Activated T-cell treated with anti-CD3 and anti-CD28 coated beads, Interleukin-2, amount 50 U/mL, for 48 hours (primary cell): ENCODE results near the gene AP3S1.
"Not testable (repeated sequence)": the region's sequence is repeated elsewhere in the genome, so short reads cannot be mapped to it uniquely, and the experiment has no call there.

Experiments
- DNase-seq, 2 experiments: peaks; one replicate each; pipeline ENCODE4 v3.0.0-alpha.2; 2020

The AP3S1 gene

DNA sequence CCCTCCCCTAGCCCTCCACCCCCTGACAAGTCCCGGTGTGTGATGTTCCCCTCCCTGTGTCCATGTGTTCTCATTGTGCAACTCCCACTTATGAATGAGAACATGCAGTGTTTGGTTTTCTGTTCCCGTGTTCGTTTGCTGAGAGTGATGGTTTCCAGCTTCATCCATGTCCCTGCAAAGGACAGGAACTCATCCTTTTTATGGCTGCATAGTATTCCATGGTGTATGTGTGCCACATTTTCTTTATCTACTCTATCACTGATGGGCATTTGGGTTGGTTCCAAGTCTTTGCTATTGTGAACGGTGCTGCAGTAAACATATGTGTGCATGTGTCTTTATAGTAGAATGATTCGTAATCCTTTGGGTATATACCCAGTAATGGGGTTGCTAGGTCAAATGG lies 35.6 kb downstream of the AP3S1 start:
- not testable (repeated sequence) for DNase-seq

DNA sequence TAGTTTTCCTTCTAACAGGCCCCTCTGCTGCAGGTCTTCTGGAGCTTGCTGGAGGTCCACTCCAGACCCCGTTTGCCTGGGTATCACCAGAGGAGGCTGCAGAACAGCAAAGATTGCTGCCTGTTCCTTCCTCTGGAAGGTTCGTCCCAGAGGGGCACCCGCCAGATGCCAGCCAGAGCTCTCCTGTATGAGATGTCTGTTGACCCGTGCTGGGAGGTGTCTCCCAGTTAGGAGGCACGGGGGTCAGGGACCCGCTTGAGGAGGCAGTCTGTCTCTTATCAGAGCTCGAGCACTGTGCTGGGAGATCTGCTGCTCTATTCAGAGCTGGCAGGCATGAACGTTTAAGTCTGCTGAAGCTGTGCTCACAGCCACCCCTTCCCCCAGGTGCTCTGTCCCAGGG lies 40.7 kb downstream of the AP3S1 start:
- not testable (repeated sequence) for DNase-seq

DNA sequence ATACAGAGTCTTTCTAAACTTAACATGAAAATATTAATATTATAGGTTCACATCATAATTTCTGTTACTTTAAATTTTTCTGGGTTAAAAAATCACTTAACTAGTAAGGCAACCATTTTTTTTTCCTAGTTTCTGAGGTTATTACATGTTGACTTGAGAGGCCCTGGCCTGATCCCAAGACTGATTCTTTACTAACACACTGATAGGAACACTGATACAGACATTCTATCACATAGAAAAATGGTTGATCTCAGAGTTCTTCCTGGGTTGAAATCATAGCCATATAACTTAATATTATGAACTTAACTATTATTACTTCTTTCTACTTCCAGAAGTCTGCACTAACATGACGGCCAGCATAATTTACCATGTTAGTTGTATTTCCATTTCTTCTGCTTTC lies 43.0 kb downstream of the AP3S1 start:
- no peak for DNase-seq

DNA sequence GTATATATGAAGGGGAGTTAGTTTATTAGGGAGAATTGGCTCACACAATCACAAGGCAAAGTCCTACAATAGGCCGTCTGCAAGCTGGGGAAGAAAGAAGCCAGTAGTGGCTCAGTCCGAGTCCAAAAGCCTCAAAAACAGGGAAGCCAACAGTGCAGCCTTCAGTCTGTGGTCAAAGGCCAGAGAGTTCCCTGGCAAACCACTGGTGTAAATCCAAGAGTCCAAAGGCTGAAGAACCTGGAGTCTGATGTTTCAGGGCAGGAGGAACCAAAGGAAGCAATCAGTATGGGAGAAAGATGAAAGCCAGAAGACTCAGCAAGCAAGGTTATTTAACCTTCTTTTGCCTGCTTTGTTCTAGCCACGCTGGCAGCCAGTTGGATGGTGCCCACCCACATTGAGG lies 43.5 kb downstream of the AP3S1 start:
- DNase-seq = not testable (repeated sequence)

DNA sequence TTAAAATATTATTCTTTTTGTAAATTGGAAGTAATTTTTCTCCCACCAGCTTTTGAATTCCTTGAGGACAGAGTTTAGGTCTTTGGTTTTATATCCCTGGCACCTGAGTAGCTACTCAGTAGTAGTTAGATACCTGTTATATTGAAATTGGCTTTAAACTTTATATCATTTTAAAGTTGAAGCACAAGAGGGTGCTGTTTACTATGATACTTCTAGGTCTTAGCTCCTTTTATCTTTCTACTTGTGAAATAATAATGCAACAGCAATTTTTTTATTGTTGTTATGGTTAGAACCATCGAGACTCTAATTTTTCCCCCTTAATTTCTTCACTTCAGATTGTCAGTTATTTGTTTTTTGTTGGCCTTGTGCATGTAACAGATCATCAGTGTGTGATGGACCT lies 46.3 kb downstream of the AP3S1 start:
- no peak for DNase-seq

DNA sequence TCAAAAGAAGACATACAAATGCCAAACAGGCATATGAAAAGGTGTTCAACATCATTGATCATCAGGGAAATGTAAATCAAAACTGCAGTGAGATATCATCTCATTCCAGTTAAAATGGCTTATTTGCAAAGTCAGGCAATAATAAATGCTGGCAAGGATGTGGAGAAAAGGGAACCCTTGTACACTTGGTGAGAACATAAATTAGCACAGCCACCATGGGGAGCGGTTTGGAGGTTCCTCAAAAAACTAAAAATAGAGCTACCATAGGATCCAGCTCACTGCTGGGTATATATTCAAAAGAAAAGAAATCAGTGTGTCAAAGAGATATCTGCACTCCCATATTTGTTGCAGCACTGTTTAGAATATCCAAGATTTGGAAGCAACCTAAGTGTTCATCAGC lies 50.3 kb downstream of the AP3S1 start:
- DNase-seq = no peak

DNA sequence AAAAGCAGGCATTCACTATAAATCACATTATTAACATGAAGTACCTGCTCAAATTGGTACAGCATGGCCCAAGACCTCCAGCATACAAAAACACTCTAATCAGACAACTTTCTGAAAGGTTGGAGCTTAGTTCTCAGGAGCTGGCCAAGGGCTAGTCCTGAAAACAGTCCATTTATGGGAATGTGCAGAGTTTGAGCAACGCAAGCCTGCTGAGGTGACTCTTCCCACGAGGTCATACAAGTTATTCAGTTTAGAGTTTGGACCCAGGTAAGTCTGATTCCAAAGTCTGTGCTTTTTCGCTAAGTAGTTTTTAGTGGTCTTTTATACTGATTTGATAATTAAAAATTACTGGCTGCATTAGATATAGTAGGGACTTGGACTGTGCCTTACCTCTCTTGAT lies 52.6 kb downstream of the AP3S1 start:
- no peak for DNase-seq

DNA sequence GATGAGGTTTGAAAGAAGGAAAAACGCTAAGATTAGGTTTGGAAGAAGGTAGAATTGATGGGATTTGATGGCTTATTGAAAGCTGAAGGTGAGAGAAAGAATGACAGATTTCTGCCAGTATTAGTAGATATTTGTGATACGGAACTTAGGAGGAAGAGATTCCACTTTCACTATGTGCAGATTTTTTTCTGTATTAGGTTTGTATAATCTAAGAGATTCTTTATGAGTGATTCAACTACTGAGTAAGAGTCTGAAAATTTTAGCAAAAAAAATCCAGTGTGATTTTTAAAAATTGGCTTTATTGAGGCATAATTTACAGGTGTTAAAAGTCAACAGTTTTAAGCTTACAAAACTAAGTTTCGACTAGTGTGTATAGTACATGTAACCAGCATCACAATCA lies 54.1 kb downstream of the AP3S1 start:
- no peak for DNase-seq

DNA sequence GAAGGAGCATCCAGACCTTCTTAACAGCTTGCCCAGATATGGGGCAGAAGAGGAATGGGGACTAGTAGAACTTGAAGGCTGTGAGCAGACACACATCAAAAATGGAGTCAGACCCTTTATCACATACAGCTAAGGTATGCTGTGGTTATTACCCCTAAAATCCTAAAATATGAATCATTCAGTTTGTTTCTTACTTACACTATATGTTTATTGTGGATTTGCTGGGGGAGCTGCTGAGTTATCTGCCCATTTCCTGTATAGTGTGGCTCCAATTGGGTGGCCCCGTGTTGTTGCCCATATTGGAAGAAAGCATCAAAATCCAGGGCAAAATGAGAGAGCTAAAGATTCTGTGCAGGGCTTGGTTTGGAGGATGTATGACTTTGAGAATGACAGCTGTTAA lies 56.9 kb downstream of the AP3S1 start:
- DNase-seq = no peak

DNA sequence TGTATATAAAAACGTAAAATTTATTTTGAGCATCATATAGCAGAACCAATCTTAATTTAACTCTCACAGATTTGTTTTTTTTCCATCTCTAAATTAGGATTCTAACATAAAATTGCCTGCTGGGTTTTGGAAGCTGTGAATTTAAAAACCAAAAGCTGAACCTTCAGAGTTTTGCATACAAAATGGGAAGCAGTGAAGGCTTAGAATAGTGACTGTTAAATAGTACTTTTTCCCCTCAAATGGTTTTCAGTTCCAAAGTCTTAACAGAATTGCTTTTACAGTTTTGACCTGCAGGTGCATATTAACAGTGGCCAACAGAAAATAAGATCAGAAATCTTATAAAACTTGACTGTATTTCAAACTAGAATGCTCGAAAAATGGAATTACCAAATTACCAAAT lies 65.4 kb downstream of the AP3S1 start:
- DNase-seq = no peak

DNA sequence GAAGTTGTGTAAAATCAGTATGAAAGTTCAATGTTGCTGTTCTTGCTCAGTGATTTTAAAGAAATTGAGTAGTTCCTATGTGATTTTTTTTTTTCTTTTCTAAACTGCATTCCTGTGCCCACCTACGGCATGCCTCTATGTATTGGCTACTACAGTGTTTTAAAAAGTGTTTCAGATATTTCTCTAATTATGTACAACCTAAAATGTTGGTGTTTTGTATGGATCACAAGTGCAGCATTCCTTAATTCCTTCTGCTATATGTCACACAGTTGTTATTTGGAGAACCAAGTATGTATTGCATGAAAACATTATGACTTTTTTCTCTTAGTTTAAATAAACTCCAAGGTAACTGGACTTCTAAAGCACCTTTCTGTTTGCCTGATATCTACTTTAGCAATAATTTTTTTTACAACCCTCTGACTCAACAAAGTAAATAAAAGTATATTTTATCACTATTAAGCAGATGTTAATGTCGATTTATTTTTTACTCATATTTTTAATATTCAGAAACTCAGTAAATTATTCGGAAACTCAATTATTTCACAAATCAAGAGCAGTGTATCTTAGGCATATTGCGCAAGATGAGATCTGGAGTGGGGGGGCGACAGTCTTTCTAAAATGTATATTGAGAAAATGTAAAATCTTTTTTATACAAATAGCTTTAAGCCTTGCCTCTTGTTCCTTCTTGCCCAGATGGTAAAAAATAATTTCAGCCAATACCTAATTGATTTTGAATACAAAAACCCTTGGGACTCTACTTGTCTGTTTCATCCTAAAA lies 72.1 kb downstream of the AP3S1 start:
- DNase-seq = not testable (repeated sequence)

DNA sequence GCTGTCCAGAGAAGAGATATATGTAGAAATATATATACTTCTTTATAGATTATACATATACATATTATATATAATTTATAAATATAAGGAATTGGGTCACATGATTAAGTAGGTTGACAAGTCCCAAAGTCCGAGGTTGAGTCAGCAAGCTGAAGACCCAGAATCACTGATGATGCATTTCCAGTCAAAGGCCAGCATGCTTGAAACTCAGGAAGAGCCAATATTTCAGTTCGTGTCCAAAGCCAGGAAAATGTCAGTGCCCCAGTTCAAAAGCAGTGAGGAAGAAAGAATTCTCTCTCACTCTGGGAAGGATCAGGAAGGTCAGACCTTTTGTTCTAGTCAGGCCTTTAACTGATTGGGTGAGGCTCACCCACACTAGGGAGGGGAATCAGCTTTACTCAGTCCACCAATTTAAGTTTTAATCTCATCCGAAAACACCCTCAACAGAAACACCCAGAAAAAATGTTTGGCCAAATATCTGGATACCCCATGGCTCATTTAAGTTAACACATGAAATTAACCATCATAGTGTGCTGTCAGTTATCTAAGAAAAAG lies 78.5 kb downstream of the AP3S1 start:
- no peak for DNase-seq

DNA sequence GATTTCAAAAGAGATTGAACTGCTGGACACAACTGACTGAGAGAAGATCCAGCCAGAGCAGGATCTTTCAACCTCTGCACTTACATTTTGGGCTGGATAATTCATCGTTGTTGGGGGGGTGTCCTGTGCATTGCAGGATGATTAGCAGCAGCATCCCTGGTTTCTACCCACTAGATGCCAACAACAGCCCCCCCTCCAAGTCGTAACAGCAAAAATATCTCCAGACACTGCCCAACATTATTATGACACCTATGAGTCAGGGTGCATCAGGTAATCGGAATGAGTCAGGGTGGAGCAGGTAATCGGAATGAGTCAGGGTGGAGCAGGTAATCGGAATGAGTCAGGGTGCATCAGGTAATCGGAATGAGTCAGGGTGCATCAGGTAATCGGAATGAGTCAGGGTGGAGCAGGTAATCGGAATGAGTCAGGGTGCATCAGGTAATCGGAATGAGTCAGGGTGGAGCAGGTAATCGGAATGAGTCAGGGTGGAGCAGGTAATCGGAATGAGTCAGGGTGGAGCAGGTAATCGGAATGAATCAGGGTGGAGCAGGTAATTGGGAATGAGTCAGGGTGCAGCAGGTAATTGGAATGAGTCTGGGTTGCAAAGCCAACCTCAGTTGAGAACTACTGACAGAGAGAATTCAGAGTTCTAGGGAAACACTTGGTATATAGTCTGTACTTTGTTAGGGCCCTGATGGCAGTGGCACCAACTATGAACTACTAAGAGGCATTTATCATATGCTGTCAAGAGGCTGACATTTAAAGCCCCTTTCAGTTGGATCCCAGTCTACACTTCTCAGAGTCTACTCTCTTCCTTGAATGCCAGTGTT lies 87.1 kb downstream of the AP3S1 start:
- peak in 1 of 2 experiments; percentile 17 for DNase-seq

DNA sequence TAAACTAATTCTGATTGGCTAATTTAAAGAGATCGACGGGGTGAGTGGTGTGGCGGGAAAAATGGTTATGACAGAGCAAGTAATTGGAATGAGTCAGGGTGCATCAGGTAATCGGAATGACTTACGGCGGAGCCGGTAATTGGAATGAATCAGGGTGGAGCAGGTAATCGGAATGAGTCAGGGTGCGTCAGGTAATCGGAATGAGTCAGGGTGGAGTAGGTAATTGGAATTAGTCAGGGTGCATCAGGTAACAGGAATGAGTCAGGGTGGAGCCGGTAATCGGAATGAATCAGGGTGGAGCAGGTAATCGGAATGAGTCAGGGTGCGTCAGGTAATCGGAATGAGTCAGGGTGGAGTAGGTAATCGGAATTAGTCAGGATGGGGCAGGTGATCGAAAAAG lies 88.4 kb downstream of the AP3S1 start:
- not testable (repeated sequence) for DNase-seq

DNA sequence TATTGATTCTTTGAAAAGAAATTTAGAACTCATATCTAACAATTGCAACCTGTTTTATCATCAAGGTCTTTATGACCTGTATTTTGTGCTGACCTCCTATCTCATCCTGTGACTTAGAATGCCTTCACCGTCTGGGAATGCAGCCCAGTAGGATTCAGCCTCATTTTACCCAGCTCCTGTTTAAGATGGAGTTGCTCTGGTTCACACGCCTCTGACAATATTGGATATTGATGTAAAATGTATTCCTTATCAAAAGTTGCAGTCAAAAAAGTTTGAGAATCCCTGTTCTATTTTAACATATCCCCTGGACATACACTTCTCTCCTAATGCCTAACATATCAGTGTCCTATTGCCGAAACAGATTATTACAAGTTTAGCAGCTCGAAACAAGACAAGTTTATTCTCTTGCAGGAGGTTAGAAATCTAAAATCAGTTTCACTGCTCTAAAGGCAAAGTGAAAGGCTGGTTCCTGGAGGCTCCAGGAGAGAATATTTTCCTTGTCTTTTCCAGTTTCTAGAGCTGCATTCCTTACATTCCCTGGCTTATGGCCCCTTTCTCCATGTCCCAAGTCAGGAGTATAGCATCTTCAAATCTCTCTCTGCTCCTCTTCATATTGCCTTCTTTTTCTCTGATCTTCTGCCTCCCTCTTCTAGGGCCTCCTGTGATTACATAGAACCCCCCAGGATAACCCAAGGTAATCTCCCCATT lies 89.0 kb downstream of the AP3S1 start:
- no peak for DNase-seq

DNA sequence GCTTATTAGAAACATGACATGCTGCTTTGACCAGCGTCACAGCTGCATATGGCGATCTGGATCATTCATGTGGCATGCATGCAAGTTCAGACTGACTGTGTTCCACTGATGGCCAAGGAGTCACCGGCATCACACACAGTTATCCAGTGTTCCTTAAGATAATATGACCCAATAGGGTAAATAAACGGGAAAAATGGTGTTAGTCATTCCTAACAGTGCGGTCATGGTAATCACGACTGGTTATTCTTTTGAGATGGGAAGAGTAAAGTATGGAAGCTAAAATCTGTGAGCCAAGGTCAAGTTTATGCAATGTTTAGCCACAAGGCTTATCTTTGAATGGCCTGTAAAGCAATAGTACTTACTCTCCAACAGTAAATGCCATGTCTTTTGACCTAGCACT lies 91.3 kb downstream of the AP3S1 start:
- DNase-seq = no peak

DNA sequence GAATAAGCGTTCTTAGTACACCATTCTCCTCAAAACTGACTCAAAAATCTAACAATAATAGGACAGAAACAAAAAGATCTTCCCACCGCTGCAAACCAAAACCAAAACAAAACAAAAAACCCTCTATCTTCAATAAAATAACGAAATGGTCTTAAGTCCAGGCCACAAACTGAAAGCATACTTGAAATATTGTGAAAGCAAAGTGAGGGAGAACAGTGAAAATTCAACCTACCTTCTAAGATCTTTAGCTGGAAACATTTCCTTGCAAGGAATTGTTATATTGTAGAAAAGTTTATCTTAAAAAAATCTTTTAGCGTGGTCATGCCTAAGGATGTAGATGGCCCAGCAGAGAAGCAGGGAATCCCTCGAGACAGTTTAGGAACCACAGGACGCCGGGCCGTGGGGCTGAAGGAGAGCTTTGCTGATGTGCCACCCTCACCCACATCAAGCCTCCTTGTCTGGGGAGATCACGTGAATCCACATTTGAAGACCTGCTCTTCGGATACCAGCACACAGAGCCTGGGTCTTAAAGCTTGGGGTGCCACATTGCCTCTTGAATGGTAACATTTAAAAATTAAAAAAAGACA lies 92.7 kb downstream of the AP3S1 start:
- DNase-seq = no peak

DNA sequence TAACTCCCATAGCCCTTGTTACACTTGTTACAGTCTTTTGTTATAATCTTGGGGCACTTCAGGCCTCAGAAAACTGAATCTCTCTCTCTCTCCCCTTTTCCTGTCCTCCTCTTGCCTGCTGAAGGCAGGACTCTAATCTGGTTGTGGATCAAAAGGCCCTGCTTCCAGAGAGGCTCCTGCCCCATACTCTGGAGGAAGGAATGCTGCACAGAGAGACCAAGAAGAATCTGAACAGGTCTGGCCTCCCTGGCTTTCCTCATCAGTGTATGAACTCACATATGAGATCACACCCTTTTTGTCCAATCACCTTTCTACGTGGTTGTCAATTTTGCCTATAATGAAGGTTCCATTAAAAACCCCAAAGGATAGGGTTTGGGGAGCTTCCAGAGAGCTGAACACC lies 94.3 kb downstream of the AP3S1 start:
- DNase-seq = no peak

DNA sequence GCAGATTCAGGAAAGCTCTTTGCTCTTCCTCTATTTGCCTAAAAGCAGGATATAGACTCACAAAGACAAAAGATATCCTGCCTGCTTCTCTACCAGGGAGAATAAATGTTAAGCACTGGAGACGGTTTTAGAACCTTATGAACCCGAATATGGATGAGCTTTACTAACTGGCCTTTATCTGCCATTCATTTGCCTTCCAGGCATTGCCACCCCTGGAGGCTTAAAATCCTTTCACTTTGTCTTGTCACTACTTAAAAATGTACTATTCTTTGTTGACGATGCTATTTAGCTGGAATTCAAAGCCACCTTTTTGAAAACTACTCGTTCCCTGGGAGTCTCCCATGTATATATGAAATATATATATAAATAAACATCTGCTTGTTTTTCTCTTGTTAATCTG lies 97.3 kb downstream of the AP3S1 start:
- DNase-seq = no peak

DNA sequence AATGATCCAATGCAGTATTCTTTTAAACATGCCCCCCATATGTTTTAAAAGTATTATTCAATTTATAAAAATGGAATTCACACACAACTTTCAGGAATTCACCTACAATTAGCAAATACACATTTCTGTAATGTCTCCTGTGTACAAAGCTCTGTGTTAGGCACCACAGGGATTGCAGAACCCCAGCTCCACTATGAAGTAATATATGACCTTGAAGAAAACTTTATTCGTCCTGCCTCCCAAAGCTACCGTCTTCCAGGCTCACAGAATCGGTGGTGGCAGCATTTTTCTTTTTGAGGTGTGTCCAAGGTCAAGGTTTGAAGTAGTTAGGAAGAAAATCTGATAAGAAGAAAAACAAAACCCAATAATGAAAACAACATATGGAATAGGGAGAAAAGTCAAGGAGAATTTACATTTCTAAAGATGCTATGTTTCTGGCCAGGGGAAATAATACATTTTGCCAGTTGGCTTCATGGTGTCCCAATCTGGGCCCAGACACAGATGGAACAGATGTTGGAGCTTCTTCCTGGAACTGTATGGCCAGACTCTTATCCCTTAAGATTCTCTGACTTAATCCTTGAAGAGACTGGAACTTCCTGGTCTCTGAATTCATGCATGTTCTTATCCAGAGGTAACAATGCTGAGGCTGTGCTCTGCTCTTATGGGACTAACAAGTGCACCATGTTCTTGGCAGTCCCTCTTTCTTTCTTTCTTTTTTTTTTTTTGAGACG lies 98.5 kb downstream of the AP3S1 start:
- no peak for DNase-seq

DNA sequence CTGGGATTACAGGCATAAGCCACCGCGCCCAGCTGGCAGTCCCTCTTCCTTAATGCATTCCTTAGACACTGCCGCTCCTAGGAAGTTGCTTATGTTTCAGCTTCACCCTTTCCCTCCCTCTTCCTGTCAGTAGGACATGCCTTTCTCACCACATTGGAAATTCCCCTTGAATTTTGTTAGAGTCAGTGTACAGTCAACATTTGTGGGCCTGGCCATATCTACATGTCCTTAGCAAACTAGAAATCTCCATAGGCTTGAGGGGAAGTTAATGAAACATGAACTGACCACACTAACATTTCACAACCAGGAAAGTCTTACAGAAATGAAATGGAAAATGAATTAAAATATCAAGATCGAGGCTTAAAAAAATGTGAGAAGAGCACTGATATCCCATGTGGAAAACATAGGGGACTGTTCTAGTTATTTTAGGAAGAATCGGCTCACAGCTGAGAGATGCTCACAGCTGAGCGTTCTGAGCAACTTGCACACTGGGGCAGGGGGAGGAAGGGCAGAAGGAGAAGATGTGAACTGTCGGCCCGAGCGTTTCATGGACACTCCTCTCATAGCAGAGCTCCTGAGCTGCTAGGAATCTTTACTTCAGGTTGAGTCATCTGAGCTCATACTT lies 99.4 kb downstream of the AP3S1 start:
- no peak for DNase-seq

DNA sequence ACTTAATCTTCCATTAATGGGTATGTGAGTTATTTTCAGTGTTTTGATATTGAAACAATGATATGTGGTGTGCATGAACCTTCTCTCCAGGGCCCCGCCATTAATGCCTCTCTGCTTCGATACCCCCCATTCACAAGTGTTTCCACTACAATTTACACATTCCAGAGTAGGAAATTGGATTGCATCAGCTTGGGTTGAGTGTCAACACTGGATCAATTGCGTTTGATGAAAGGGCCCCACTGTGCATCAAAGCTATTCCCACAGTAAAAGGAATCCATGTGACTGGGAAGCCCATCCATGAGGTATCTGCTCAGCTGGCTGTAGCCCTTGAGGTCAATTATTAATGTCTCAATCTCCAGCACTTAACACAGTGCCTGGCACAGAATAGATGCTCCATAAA lies 102.8 kb downstream of the AP3S1 start:
- DNase-seq = no peak
